Renal pelvis (tissue), 4 donors: ENCODE measurements around the gene ITPK1. TPM values are rescaled to one million over a fixed set of nuclear protein-coding genes. Genes with fewer than 3 reads are reported as not detected.
A peak's percentile ranks its signal among the peaks of the same experiment; 100 is the strongest.

ENCODE experiments used
- DNase-seq: peaks from one replicate; pipeline ENCODE4 v3.0.0-alpha.2; 2013
- polyA plus RNA-seq, 3 donors: library from polyadenylated mRNA; unstranded; fragments of 120-200 nt; gene quantifications; one replicate each; pipeline ENCODE4 v1.2.1, GENCODE V29; 2013; ENCODE audit not compliant: insufficient read length in 3 of 3

ITPK1 gene
- polyA plus RNA-seq, 3 donors: 29.8 to 33.6 (median 33.2) TPM

DNA sequence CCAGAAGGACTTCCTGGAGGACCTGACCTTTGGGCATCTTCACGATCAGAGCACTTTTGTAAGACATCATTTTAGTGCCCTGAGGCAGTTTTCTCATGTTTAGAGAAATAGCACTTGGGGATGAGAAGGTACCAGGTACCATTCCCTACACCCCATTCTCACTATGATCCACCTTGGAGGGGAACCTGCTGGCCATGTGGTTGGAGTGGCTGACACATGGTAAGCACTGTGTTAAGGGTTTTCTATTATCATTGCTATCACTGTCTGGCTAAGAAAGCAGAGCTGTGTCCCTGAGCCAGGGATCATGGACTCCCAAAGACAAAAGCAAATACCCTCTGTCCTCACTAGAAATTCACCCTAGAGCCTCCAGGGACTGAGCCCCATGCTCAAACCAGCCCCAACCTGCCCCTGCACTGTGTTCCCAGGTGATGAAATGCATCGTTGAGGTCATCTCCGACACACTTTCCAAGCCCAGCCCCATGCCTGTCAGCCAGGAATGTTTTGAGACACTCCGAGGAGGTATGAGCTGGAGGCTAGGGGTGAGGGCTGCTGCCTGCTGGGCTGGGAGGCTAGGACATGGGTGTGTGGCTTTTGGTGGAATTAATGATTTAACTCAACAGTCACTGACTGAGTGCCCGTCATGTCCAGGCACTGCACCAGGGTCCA is 189.4 kb downstream of the ITPK1 start:
- no peak for DNase-seq

DNA sequence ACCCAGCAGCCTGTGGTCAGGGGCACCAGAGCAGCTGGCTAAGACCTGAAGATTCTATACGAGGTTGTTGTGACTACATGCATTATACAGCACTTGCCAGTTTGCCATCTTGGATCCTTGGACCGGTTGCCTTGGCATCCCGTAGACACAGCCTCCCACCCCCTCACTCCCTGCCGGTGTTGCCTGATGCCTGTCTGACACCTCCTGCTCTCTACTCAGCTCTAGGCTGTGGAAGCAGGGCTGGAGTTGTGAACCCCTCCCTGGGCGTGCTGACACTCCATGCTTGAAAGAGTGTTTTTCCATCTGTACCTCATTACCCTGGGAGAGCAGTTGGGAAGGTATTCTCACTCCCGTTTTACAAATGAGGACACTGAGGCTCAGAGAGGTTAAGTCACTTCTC is 190.3 kb downstream of the ITPK1 start:
- no peak for DNase-seq

DNA sequence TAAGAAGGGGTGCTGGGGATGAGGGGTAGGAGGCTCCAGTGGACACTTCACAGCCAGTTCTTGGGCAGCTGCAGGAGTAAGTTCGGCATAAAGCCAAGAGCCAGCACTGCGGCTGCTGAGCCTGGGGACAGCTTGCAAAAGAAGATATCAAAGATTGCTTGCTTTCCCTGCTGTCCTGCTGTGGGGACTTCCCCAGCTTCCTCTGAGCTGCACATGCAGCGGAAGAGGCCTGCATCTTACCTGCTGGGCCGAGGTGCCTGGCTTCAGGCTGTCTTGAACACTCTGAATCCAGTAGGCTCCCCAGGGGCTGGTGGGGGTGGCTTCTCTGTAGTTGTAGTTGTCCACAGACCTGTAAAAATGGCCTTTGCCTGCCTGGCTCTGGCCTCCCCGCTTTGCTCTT is 191.5 kb downstream of the ITPK1 start:
- DNase-seq: no peak

DNA sequence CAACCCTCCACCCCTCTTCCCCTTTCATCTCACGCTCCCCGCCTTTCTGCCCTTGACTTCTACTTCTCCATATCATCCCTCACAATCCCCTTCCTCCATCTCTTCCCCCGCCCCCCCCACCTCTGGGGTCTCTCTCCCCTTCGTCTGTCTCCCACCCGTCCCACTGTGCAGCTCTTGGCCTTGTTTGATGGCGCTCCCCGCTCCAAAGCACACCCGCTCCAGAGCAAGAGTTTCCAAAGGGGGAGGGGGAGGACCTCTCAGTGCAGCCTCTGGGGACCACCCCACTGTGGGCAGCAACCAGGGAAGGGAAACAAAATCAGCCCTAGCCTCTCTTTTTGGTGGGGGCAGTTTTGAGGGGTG is 192.0 kb downstream of the ITPK1 start:
- DNase-seq: no peak

DNA sequence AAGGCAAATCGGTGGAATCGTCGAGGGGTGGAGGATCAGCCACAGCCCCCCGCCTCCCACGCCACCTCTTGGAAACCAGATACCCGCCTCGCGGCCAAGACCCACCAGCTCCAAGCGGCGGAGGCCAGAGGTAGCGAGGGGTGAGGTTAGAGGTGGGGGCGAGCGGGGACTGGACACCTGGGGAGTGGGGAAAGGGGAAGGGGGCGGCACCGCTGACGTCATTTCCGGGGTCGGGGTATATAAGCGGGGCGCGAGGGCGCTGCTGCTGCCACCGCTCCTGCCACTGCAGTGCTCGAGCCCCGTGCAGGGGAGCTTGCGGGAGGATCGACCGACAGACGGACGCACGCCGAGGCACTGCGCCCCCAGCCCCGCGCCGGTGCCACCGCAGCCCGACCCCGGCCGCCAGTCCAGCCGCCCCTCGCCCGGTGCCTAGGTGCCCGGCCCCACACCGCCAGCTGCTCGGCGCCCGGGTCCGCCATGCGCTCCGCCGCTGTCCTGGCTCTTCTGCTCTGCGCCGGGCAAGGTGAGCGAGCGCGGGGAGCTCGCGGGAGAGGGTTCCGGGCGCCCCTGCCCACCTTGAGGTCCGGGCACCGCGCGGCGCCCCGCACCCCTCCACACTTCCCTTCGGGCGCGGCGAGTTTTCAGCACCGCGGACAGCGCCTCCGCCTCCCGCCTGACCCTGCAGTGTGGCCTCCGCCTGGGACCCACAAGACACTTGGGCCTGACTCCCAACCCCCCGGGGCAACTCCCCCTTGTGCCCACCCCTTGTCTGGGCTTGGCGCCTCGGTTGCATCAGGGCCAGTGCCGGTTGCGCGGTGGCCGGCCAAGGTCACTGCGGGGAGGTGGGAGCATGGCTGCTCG is 192.6 kb downstream of the ITPK1 start, which contains the start of gene CHGA:
TSS of gene CHGA (plus strand) at position 268 of the 861 bp plus-strand sequence. CDS start at position 478, 210 bp downstream.
- DNase-seq: peak; percentile 76

DNA sequence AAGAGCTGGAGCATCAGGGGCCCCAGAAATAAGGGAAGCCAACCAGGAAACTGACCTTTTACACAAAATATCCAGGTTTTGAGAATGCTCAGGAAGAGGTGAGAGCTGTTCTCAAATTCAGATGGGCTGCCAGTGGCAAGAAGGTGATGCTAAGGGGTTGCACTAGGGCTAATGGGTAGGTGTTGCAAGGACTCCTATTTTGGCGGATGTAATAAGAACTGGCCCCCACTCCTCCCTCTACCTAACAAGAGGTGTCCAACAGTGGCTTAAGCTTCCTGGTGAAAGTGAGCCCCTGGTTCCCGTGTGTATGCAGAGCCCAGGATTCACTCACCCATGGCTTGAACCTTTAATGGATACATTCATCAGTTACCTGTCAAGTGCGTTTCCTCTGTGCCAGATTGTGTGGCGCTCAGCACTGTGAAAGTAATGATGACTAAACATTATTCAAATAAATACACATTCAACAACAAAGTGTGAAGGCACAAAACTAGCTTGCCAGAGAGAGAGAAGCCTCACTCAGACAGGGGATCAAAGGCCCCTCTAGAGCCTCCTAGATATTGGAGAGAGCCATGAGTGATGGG is 193.5 kb downstream of the ITPK1 start:
- no peak for DNase-seq

DNA sequence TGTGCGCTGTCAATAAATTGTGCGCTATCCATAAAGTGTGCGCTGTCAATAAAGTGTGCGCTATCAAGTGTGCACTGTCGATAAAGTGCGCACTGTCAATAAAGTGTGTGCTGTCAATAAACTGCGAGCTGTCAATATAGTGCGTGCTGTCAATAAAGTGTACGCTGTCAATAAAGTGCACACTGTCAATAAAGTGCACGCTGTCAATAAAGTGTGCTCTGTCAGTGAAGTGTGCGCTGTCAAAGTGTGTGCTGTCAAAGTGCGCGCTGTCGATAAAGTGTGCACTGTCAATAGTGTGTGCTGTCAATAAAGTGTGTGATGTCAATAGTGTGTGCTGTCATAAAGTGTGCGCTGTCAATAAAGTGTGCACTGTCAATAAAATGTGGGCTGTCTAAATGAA is 195.7 kb downstream of the ITPK1 start:
- DNase-seq: no peak

DNA sequence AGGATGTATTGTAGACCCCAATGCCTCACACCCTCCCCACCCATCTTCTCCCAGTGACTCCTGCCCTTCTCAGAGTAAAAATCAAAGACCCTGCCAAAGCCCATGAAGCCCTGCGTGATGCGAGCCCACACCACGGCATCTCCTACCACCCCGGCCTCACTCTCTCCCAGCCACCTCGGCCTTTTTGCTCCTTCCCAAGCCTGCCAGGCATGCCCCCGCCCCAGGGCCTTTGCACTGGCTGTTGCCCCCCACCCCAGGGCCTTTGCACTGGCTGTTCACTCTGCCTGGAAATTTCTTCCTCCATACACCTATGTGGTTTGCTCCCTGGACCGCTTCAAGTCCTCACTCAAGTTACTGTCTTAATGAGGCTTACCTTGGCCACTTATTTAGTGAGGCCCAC is 197.8 kb downstream of the ITPK1 start:
- no peak for DNase-seq

DNA sequence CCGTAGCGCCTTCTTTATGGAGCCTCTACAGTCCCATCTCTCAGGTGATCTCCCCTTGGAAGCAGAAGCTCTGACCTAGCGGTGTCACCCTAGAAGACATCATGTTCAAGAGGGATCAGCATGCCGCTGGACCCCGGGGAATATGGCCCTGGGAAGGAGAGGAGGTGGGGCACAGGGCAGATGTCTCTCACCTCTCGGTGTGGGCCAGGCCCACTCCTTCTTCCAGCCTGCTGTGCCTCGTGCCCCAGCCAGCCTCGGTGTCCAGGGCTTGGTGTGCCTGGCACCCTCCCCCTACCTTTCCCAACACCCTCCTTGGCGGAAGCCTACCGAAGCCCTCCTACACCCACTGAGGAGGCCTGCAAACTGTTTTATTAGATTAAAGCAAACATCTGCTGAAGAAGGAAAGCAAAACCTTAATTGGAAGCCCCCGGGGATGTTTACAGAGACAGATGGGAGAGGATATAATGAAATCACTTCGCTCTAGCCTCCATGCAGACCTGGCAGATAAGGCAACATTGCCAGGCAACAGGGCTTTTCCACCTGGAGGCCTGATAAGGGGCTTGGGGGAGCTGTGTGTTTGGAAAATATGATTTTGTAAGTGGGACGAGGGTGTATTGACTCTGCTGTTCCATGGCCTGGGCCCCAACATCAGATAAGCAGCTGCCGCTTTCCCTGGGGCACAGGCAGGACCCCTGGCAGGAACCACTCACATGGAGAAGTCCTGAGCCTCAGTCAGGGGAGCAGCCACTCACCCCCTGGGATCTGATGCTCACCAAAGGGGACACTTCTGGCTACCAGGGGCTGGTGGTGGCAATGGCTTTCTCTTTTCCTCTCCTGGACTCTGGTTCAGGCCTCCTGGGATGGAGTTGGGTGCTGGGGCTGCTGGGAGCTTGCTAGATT is 198.4 kb downstream of the ITPK1 start:
- DNase-seq: no peak

DNA sequence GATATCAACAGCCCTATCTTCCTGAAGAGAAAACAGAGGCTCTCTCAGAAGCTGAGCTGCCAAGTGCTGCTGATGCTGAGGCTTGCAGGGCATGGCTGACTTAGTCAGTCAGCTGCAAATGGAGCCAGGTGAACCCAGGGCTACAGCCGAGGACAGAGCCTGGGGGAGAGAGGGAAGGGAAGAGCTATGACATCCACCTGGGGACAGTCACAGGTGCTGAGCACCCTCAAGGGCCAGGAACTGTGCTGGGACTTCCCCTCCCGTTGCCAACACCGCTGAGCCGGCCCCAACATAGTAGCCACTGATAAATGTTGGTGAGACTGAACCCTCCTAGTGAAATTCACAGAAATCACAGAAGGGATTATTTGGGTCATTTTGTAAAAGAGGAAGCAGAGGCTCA is 199.5 kb downstream of the ITPK1 start:
- no peak for DNase-seq

DNA sequence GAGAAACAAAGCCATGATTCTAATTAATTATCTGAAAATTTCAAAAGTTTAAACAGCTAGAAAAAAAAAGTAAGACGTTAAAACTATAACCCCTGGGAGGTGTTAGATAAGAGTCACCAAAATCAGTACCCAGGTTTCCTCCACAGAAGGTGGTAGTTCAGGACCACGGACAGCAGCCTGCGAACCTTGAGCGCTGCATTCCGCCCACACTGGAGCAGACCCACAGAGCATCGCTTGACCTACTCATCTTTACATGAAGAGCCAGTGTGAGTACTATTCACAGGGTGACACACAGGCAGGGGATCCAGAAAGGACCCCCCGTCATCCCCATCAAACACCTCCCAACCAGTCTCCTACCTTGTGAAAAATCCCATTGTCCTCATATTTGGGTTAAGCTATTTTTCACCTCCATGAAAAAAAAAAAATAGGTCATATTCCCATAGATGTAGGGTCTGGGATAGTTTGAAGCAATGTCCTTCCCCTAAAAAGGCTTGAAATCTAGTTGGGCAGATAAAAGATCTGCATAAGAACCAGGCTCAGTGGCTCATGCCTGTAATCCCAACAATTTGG is 201.6 kb downstream of the ITPK1 start:
- peak; percentile 37 for DNase-seq

DNA sequence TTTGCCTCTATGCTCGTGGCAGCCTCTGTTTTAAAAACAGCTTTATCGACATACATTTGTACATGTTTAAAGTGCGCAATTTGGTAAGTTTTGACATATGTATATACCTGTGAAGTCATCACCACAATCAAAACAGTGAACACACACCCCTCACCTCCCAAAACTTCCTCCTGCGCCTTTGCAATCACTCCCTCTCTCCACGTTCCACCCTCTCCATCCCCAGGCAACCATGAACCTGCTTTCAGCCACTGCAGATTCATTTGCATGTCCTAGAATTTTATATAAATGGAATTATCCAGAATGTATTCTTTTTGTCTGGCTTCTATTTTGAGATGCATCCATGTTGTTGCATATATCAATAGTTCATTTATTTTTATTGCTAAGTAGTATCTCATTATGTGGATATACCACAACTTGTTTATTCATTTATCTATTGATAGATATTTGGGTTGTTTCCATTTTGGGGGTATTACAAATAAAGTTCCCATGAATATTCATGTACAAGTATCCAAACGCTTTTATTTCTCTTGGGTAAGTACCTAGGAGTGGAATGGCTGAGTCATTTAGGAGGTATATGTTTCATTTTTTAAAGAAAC is 208.3 kb downstream of the ITPK1 start:
- no peak for DNase-seq

DNA sequence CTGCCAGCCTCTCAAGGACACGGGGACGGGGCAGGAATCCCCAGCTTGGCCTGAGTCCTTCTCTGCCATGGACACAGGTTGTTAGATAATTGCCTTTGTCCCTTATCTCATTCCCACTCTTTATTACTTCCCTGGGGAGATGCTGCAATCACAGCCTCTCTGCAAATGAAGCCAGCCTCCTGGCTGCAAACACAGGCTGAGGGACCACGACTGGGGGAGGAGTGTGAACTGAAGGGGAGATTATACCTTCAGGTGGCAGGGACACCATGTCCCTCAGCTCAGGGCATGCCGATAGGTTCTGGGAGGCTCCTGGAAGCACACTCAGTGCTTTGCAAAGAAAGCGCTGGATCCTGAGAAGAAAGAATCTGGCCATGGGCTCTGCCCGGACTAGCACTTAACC is 208.9 kb downstream of the ITPK1 start:
- DNase-seq: no peak

DNA sequence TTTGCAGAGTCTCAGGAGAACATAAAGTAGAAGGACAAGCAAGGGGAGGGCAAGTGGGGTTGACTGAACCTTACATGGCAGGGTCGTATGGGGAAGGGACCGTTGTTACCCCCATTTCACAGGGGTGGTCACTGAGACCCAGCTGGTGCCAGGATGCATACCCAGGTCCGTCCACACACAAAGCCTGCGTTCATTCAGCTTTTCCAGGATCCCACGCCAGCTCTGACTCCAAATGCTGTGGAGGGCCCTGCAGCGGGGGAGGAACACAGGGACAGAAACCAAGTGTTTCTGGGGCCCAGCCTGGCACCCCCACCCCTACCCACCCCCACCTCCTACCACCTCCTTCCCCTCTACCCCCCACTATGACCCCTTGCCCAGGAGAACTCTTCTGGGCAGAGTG is 209.3 kb downstream of the ITPK1 start:
- DNase-seq: no peak

DNA sequence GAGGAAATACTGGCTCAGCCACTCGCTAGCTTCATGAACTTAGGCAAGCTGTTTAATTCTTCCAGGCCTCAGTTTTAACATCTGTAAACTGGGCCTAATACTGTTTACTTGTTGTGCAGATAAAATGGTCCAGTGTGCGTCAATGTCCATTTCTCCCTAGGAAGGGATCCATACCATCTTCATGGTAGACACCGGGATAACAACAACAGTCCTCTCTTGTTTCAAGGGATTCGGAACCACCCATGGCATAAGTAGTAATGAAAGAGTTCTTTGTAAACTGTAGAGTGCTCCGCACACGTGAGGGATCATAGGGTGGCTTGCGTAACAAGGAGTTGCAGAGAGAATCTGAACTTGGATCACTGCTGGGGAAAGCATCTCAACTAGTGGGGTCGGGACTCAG is 210.1 kb downstream of the ITPK1 start:
- DNase-seq: no peak

DNA sequence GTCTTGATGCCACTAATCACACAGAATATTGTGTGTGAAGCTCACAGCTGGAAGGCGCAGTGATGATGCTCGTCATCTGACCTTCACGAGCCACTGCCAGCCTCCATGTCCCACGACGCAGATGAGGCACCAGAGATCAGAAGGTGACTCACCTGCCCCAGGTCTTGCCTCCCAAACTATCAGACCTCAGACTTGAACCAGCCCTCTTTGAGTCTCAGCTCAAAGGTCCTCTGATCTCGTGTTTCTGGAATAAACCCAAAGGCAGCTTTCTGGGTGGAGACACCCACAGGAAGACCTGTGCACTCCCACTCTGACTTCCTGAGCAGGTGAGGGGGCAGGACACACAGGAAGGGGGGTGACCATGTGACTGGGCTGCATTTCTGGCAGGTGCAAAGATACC is 212.4 kb downstream of the ITPK1 start:
- DNase-seq: no peak

DNA sequence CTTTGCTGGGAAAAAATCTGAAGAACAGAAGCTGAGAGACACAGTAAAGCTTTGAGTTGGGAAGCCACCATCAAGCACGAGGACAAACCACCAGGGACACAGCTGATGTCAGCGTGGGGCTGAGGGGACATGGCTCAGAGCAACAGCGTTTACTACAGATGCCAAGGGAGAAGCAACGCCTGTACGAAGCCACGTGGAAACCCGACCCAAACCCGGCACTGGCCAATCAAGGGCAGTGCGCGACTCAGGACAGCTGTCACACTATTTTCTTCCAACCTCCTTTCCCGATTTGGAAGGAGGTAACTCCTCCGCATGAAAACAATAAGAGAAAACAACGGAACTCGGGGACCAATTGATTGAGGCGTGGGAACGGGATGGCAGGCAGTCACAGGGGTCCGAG is 213.0 kb downstream of the ITPK1 start:
- no peak for DNase-seq

DNA sequence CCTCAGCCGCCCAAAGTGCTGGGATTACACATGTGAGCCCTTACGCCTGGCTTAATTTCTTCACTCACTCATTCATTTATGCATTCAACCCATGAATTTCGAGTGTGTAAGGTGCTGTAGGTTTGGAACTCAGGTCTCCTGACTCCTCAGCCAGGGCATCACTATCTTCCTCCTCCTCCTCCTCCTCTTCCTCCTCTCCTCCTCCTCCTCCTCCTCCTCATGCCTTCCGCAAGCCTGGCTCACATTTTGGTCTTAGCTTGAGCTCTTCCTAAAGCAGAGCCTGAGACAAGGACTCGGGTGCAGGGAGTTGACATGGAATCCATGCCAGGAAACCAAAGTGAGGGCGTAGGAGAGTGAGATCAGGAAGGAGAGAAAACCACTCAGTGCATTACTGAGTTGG is 213.5 kb downstream of the ITPK1 start:
- no peak for DNase-seq

DNA sequence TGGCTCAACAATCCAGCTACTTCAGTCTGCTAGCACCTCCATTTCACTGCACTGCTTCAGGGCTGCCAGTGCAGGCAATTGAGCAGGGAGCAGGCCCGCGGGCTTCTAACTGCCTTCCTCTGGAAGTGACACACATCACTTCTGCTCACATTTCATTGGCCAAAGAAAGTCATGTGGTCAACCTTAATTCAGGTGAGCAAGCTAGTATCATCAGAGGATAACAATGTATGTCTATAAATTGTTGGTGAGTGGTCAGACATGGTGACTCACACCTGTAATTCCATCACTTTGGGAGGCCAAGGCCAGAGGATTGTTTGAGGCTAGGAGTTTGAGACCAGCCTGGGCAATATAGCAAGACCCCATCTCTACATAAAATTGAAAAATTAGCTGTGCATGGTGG is 215.1 kb downstream of the ITPK1 start:
- DNase-seq: no peak

DNA sequence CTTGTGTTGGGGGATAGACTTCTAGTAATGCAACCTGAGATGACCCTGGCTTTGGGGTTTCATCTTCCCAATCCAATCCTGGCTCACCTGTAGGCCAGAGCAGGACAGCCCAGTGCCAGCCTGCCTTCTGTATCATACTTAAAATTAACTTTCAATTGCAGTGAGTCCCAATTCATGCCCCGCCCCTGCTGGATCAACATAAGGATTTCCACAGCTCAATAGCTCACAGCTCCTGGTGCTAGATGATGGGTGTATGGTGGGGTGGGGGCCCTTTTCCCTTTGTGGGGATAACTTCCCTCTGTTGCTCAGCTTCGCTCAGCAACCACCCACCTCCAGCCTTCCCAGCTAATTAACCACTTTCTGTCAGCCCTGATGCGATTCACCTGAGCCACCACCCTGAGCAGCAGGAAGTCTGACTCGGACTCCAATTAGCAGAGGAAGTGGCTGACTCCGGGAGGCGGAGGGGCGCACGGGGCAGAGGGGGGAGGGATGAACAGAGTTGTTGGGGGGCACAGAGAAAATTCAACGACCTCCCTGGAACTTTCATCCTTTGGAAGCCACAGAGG is 217.1 kb downstream of the ITPK1 start:
- DNase-seq: no peak
